HepG2 (cell line): Measurements from ENCODE around the gene GPC6. TPM values are rescaled to one million over a fixed set of nuclear protein-coding genes. Genes with fewer than 3 reads are reported as not detected.

Source experiments
- ATAC-seq: fragments of 200-7000 bp; cut with Tn5 transposase; 3 replicates; pipeline ENCODE4 v1.9.1; 2020; ENCODE audit warnings: mild to moderate bottlenecking, moderate library complexity
- BruUV-seq: library from RNA; stranded (reverse); fragments of 400-500 nt; replicated peaks from 2 replicates; lab custom pipeline; 2021; lab: Mats Ljungman, UMichigan
- CTCF ChIA-PET: fragments of 300-600 bp; formaldehyde crosslinking; extraction: SDS; loops from one replicate; lab custom pipeline; 2021; ENCODE audit warnings: low total read pairs, inconsistent platforms, low intra/inter-chr PET ratio; lab: Yijun Ruan, JAX
- POLR2A ChIA-PET: fragments of 350-600 bp; sonication (Branson Sonifier 250); formaldehyde crosslinking; loops from one replicate; lab custom pipeline; 2020; ENCODE audit warnings: antibody characterized with exemption, inconsistent platforms; lab: Yijun Ruan, JAX
- DNase-seq: peaks from one replicate; pipeline ENCODE4 v3.0.0-alpha.2; 2015; ENCODE audit warnings: low spot score
- FAIRE-seq: peaks from 3 replicates; lab custom pipeline; 2011; peaks lifted over from hg19 to GRCh38; lab: Jason Lieb, UNC
- H2AFZ ChIP-seq: one replicate; pipeline ENCODE4 v1.6.1; 2011; ENCODE audit warnings: low read length, inconsistent platforms
- H3K27ac ChIP-seq: fragments of 300-600 bp; 3 replicates; pipeline ENCODE4 v1.8.0; 2011; ENCODE audit warnings: mixed run types, mild to moderate bottlenecking, mixed read lengths, low read length, inconsistent platforms; ENCODE audit not compliant: insufficient read depth; ENCODE audit errors: extremely low read length
- H3K27me3 ChIP-seq, 2 experiments: fragments of 200-600 bp in 1 of 2; 2 replicates in 1 of 2; 3 replicates in 1 of 2; pipeline versions ENCODE4 v1.6.0 to v1.8.0; 2011; ENCODE audit warnings: low read length in 2 of 2, mild to moderate bottlenecking in 2 of 2, moderate library complexity in 2 of 2, inconsistent platforms in 1 of 2; ENCODE audit not compliant: insufficient read depth in 2 of 2, control insufficient read depth in 1 of 2
- H3K36me3 ChIP-seq, 2 experiments: fragments of 200-600 bp in 1 of 2; replicated peaks in 1 of 2; 2 replicates in 1 of 2; 3 replicates in 1 of 2; pipeline versions ENCODE4 v1.5.1 to v1.8.0; 2011; ENCODE audit warnings: low read length in 2 of 2, inconsistent platforms in 1 of 2; ENCODE audit not compliant: insufficient read depth in 2 of 2, control insufficient read depth in 1 of 2
- H3K4me1 ChIP-seq: 2 replicates; pipeline ENCODE4 v1.5.1; 2012; ENCODE audit warnings: low read length, inconsistent platforms; ENCODE audit not compliant: insufficient read depth
- H3K4me2 ChIP-seq: 2 replicates; pipeline ENCODE4 v1.6.0; 2011; ENCODE audit warnings: low read depth, low read length, inconsistent platforms
- H3K4me3 ChIP-seq, 3 experiments: fragments of 200-600 bp in 1 of 3; sonication (generic), shearing (Covaris generic) in 1 of 3; replicated peaks in 1 of 3; 2 replicates each; pipeline ENCODE4 v1.5.1; 2011 to 2016; ENCODE audit warnings: low read length in 3 of 3, inconsistent platforms in 2 of 3, low read depth in 2 of 3, mild to moderate bottlenecking in 2 of 3, control low read depth in 1 of 3, mixed read lengths in 1 of 3; ENCODE audit not compliant: insufficient read depth in 1 of 3
- H3K79me2 ChIP-seq: one replicate; pipeline ENCODE4 v1.6.1; 2011; ENCODE audit warnings: low read length, inconsistent platforms; ENCODE audit not compliant: insufficient read depth
- H3K9ac ChIP-seq: 2 replicates; pipeline ENCODE4 v1.6.0; 2011; ENCODE audit warnings: mild to moderate bottlenecking, low read depth, low read length, inconsistent platforms; ENCODE audit not compliant: insufficient read depth
- H3K9me3 ChIP-seq: 2 replicates; pipeline ENCODE4 v1.5.1; 2012; ENCODE audit warnings: mild to moderate bottlenecking, low read length
- H4K20me1 ChIP-seq: 2 replicates; pipeline ENCODE4 v1.6.0; 2011; ENCODE audit warnings: inconsistent platforms, mild to moderate bottlenecking, low read length, moderate library complexity; ENCODE audit not compliant: insufficient read depth
- DZIP1 ChIP-seq: sonication (generic); formaldehyde crosslinking; IDR thresholded peaks from 2 replicates; pipeline ENCODE4 v1.5.0; 2020; ENCODE audit warnings: mild to moderate bottlenecking, missing genetic modification reagents
- E2F5 ChIP-seq: sonication (generic); formaldehyde crosslinking; conservative IDR thresholded peaks from 2 replicates; pipeline ENCODE4 v1.4.0; 2020; ENCODE audit warnings: missing genetic modification reagents
- ERF ChIP-seq: IDR thresholded peaks from 2 replicates; pipeline ENCODE4 v1.6.1; 2018; ENCODE audit warnings: missing biosample characterization, missing genetic modification reagents
- HDAC6 ChIP-seq: fragments of 200-600 bp; sonication (generic); IDR thresholded peaks from 2 replicates; pipeline ENCODE4 v1.7.0; 2017; ENCODE audit warnings: mild to moderate bottlenecking, antibody characterized with exemption, low read length, low read depth
- MTA3 ChIP-seq: sonication (generic); formaldehyde crosslinking; IDR thresholded peaks from 2 replicates; pipeline ENCODE4 v1.4.0; 2020; ENCODE audit warnings: missing genetic modification reagents
- NR1H2 ChIP-seq: sonication (generic); formaldehyde crosslinking; IDR thresholded peaks from 2 replicates; pipeline ENCODE4 v1.8.1; 2022; ENCODE audit warnings: low read depth, missing genetic modification reagents, borderline replicate concordance
- PREB ChIP-seq: sonication (generic); formaldehyde crosslinking; IDR thresholded peaks from 2 replicates; pipeline ENCODE4 v1.4.0; 2020; ENCODE audit warnings: missing genetic modification reagents
- SOX6 ChIP-seq, 2 experiments: fragments of 450-650 bp in 1 of 2; sonication (generic) in 1 of 2; formaldehyde crosslinking in 1 of 2; IDR thresholded peaks; 2 replicates each; pipeline versions ENCODE4 v1.4.0 to v1.6.1; 2017 to 2020; ENCODE audit warnings: antibody characterized with exemption in 1 of 2, mild to moderate bottlenecking in 1 of 2, missing genetic modification reagents in 1 of 2
- TOE1 ChIP-seq: sonication (generic); formaldehyde crosslinking; IDR thresholded peaks from 2 replicates; pipeline ENCODE4 v1.4.0; 2020; ENCODE audit warnings: mild to moderate bottlenecking, missing genetic modification reagents
- ZBTB21 ChIP-seq: sonication (generic); formaldehyde crosslinking; IDR thresholded peaks from 2 replicates; pipeline ENCODE4 v1.4.0; 2020; ENCODE audit warnings: missing genetic modification reagents
- ZNF530 ChIP-seq: sonication (generic); formaldehyde crosslinking; IDR thresholded peaks from 2 replicates; pipeline ENCODE4 v1.5.0; 2020; ENCODE audit warnings: low read depth, mild to moderate bottlenecking, missing genetic modification reagents
- ZNF552 ChIP-seq: sonication (generic); formaldehyde crosslinking; IDR thresholded peaks from 2 replicates; pipeline ENCODE4 v1.9.0; 2022; ENCODE audit warnings: missing genetic modification reagents, mild to moderate bottlenecking, borderline replicate concordance
- ZZZ3 ChIP-seq: sonication (generic); formaldehyde crosslinking; IDR thresholded peaks from 2 replicates; pipeline ENCODE4 v1.4.0; 2020; ENCODE audit warnings: missing genetic modification reagents, mild to moderate bottlenecking, borderline replicate concordance
- WGBS: methylation state at CpG from one replicate; pipeline ENCODE4 v1.1.6; 2017; ENCODE audit warnings: low lambda C conversion rate; 5-methylcytosine and 5-hydroxymethylcytosine counted together
- in situ Hi-C: cut with HindIII; loops from 2 replicates; pipeline ENCODE4 v1.10.0; 2017; ENCODE audit warnings: low pct_unique_long_range_greater_than_20kb; ENCODE audit not compliant: extremely low pct_ligation_motif_present
- intact Hi-C: fragments of 100-400 bp; cut with micrococcal nuclease; formaldehyde crosslinking; loops from one replicate; pipeline ENCODE4 v1.10.0; 2022; ENCODE audit not compliant: unreplicated experiment
- polyA plus RNA-seq, 8 experiments: library from polyadenylated mRNA; depleted of rRNA in 3 of 8; stranded (reverse) in 7 of 8; unstranded in 1 of 8; fragments of >200 nt; fragmentation: Illumina TruSeq in 4 of 8; extraction: Trizol in 4 of 8; gene quantifications; 2 replicates each; pipeline versions ENCODE4 v1.2.1 to v1.2.3, GENCODE V29; 2011 to 2016; ENCODE audit warnings: low read depth in 4 of 8, missing spikeins in 1 of 8, mixed read lengths in 1 of 8; ENCODE audit not compliant: insufficient read depth in 1 of 8
- total RNA-seq, 5 experiments: library from RNA; depleted of rRNA; stranded (reverse); fragments of >200 nt; fragmentation: Illumina TruSeq; extraction: Trizol; gene quantifications; 2 replicates each; pipeline ENCODE4 v1.2.3, GENCODE V29; 2016; ENCODE audit warnings: low read depth in 1 of 5

Gene GPC6
- total and polyA plus RNA-seq, 2 of the 13 experiments (the other 11 are each of a cell fraction or from before 2014, with no cell fraction given) = 24.5 to 33.9 TPM

- TF ChIP-seq ZNF552 (no peak), DZIP1 (no peak), HDAC6 (no peak), ZBTB21 (no peak), NR1H2 (CRISPR knock-in tag) (no peak), E2F5 (CRISPR knock-in tag) (no peak), ZNF530 (CRISPR knock-in tag) (no peak), SOX6 (IDR thresholded peaks at IDR 0.05) (no peak), SOX6 (CRISPR knock-in tag; IDR thresholded peaks at IDR 0.05) (no peak), ERF (CRISPR knock-in tag) (no peak)
Observed at GRCh38 chr13:94169454-94170144, 943.0 kb downstream of the GPC6 start (continued).

GRCh38 chr13:94170145-94170571 is 943.6 kb downstream of the GPC6 start:
- in situ Hi-C loops = no loop called here
- no peak for TF ChIP-seq ZZZ3 (CRISPR knock-in tag)
- TF ChIP-seq PREB (CRISPR knock-in tag) = no peak
- no peak for TF ChIP-seq MTA3 (CRISPR knock-in tag)
- TF ChIP-seq TOE1 = no peak

More at GRCh38 chr13:94170145-94170571, 943.6 kb downstream of the GPC6 start:
- Histone ChIP-seq H3K4me3 (no peak overlapping the region), H3K9me3 (no peaks in the 10 kb centered on the region), H4K20me1 (no peaks in the 10 kb centered on the region), H3K27me3 (no peaks in the 10 kb centered on the region), H3K27ac (no peak overlapping the region), H3K4me1 (peaks cover 6% of the 10 kb centered on the region), H2AFZ (no peak overlapping the region), H3K79me2 (no peaks in the 10 kb centered on the region), H3K36me3 (no peaks in the 10 kb centered on the region), H3K9ac (no peak overlapping the region), H3K4me2 (no peak overlapping the region)
- WGBS = 87% methylated on average over 4 of the region's 4 CpGs
- BruUV-seq = no TSS peak
- intact Hi-C loops = no loop called here
- ChIA-PET CTCF (no interaction called here), POLR2A (no interaction called here)
- no peak for DNase-seq
- no peak for ATAC-seq
- FAIRE-seq = no peak
